OCI-LY1 (cell line): ENCODE data around the gene SMYD2.

Experiments
- EZH2 ChIP-seq: fragments of 200-600 bp; sonication (generic), shearing (Covaris generic); IDR thresholded peaks from 2 replicates; pipeline ENCODE4 v1.8.0; 2017; ENCODE audit warnings: borderline replicate concordance, mixed run types, mild to moderate bottlenecking, antibody characterized with exemption, low read length, moderate library complexity, mixed read lengths
- TF ChIP-seq, protein P1 (sequence below): fragments of 200-600 bp; sonication (generic), shearing (Covaris generic); IDR thresholded peaks from 2 replicates; pipeline ENCODE4 v1.5.1; 2017; ENCODE audit warnings: mild to moderate bottlenecking, antibody characterized with exemption, low read length, moderate library complexity, mixed read lengths

DNA sequence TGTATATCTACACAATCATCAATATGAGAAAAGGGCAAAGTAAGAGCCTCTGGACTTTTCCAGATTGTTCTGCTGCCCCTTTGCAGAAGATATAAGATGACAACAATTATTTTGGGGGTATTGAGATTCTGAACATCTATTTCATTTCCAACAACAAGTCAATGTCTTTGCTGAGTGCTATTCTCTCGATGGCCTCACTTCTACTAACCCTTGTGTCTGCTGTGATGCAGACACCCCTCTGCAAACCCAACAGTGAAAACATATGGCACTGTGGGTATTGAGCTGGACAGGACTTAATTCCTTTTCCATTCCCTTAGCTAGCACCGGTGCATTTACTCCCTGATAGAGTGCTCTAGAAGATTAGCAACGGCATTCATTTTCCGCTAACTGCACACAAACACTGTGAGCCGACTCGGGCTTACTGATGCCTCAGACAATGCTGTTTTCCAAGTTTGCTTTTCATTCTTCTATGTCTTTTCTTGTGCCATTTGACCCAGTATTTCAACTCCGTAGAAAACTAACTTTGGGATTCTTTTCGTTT is 33.4 kb upstream of the SMYD2 start:
- TF ChIP-seq, protein P1, sequence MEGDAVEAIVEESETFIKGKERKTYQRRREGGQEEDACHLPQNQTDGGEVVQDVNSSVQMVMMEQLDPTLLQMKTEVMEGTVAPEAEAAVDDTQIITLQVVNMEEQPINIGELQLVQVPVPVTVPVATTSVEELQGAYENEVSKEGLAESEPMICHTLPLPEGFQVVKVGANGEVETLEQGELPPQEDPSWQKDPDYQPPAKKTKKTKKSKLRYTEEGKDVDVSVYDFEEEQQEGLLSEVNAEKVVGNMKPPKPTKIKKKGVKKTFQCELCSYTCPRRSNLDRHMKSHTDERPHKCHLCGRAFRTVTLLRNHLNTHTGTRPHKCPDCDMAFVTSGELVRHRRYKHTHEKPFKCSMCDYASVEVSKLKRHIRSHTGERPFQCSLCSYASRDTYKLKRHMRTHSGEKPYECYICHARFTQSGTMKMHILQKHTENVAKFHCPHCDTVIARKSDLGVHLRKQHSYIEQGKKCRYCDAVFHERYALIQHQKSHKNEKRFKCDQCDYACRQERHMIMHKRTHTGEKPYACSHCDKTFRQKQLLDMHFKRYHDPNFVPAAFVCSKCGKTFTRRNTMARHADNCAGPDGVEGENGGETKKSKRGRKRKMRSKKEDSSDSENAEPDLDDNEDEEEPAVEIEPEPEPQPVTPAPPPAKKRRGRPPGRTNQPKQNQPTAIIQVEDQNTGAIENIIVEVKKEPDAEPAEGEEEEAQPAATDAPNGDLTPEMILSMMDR: no peak
- TF ChIP-seq EZH2: no peak
